Tibial nerve (tissue), 4 donors: Measurements from ENCODE around the gene PSMD12. TPM values are rescaled to one million over a fixed set of nuclear protein-coding genes. Genes with fewer than 3 reads are reported as not detected.
"Not testable (repeated sequence)": the region's sequence is repeated elsewhere in the genome, so short reads cannot be mapped to it uniquely, and the experiment has no call there.

Experiments
- DNase-seq, 2 donors: peaks; one replicate each; pipeline ENCODE4 v3.0.0-alpha.2; 2019; ENCODE audit warnings: low spot score in 2 of 2
- H3K27ac ChIP-seq, 4 donors: fragments of 200-600 bp; sonication (generic) in 3 of 4; one replicate each; pipeline ENCODE4 v1.5.1; 2017 to 2019; ENCODE audit warnings: mild to moderate bottlenecking in 1 of 4
- H3K27me3 ChIP-seq, 2 donors: fragments of 200-600 bp; sonication (generic) in 1 of 2; one replicate each; pipeline versions ENCODE4 v1.5.1 to v1.6.0; 2017 to 2019
- H3K36me3 ChIP-seq, 3 donors: fragments of 200-600 bp; sonication (generic); one replicate each; pipeline ENCODE4 v1.5.1; 2018 to 2019
- H3K4me1 ChIP-seq, 4 donors: fragments of 200-600 bp; sonication (generic) in 3 of 4; one replicate each; pipeline ENCODE4 v1.5.1; 2017 to 2019
- H3K4me3 ChIP-seq, 4 donors: fragments of 200-600 bp; sonication (generic) in 3 of 4; one replicate each; pipeline ENCODE4 v1.5.1; 2017 to 2019; ENCODE audit warnings: mild to moderate bottlenecking in 1 of 4, moderate library complexity in 1 of 4
- H3K9me3 ChIP-seq, 4 donors: fragments of 200-600 bp; sonication (generic) in 3 of 4; one replicate each; pipeline ENCODE4 v1.5.1; 2017 to 2019
- CTCF ChIP-seq, 5 experiments: fragments of 200-600 bp in 3 of 5; fragments of 450-650 bp in 2 of 5; sonication (generic) in 3 of 5; IDR thresholded peaks; one replicate each; pipeline ENCODE4 v1.5.1; 2016 to 2019; ENCODE audit warnings: antibody characterized with exemption in 5 of 5, mild to moderate bottlenecking in 3 of 5, moderate library complexity in 2 of 5
- EP300 ChIP-seq, 2 donors: sonication (generic); formaldehyde crosslinking; IDR thresholded peaks; one replicate each; pipeline ENCODE4 v1.6.1; 2017; ENCODE audit warnings: antibody characterized with exemption in 2 of 2, mild to moderate bottlenecking in 1 of 2
- POLR2A ChIP-seq, 2 donors: fragments of 450-650 bp; IDR thresholded peaks; one replicate each; pipeline ENCODE4 v1.6.1; 2017; ENCODE audit warnings: antibody characterized with exemption in 2 of 2, mild to moderate bottlenecking in 2 of 2, moderate library complexity in 2 of 2
- WGBS, 2 donors: methylation state at CpG; one replicate each; pipeline ENCODE4 v1.1.5; 2018; 5-methylcytosine and 5-hydroxymethylcytosine counted together
- total RNA-seq, 4 donors: library from RNA; depleted of rRNA; stranded (reverse); fragments of >200 nt; gene quantifications; one replicate each; pipeline ENCODE4 v1.1.0, GENCODE V29; 2016

Gene PSMD12
- total RNA-seq, 4 donors from 2014 or later: 16.1 to 24.7 (median 22.4) TPM

GRCh38 chr17:67328026-67328425 lies 38.4 kb downstream of the PSMD12 start:
- H3K4me1 ChIP-seq: no peaks in the 10 kb centered on the region
- 77 to 80% methylated on average over 3 of the region's 3 CpGs for WGBS, 2 donors
- no peak for TF ChIP-seq EP300 (IDR thresholded peaks at IDR 0.05)
- H3K9me3 ChIP-seq: peaks cover 0 to 7% (median 0%) of the 10 kb centered on the region in 4 donors
- no peak overlapping the region for H3K27ac ChIP-seq
- H3K36me3 ChIP-seq: no peaks in the 10 kb centered on the region
- no peak overlapping the region for H3K4me3 ChIP-seq
- no peak for DNase-seq
- no peaks in the 10 kb centered on the region for H3K27me3 ChIP-seq

GRCh38 chr17:67326959-67327745 lies 39.2 kb downstream of the PSMD12 start:
- H3K9me3 ChIP-seq, H3K36me3 ChIP-seq, H3K27me3 ChIP-seq, DNase-seq, H3K27ac ChIP-seq, H3K4me3 ChIP-seq, H3K4me1 ChIP-seq: not testable (repeated sequence)
- WGBS, 2 donors: 78 to 85% methylated on average over 13 of the region's 13 CpGs

GRCh38 chr17:67326440-67326839 lies 39.9 kb downstream of the PSMD12 start:
- H3K4me3 ChIP-seq: no peak overlapping the region
- DNase-seq: no peak
- H3K27ac ChIP-seq: no peak overlapping the region
- H3K36me3 ChIP-seq: no peaks in the 10 kb centered on the region
- TF ChIP-seq CTCF (IDR thresholded peaks at IDR 0.05) (no peak), POLR2A (IDR thresholded peaks at IDR 0.05) (no peak)
- no peaks in the 10 kb centered on the region for H3K4me1 ChIP-seq
- WGBS, 2 donors: 93 to 96% methylated on average over 3 of the region's 3 CpGs
- no peaks in the 10 kb centered on the region for H3K27me3 ChIP-seq
- peaks cover 0 to 7% (median 0%) of the 10 kb centered on the region in 4 donors for H3K9me3 ChIP-seq

- H3K27ac ChIP-seq: no peak overlapping the region
- no peak overlapping the region for H3K4me3 ChIP-seq
- TF ChIP-seq CTCF (IDR thresholded peaks at IDR 0.05) (no peak), EP300 (IDR thresholded peaks at IDR 0.05) (no peak), POLR2A (IDR thresholded peaks at IDR 0.05) (no peak)
- no peaks in the 10 kb centered on the region for H3K36me3 ChIP-seq
- WGBS, 2 donors: 87 to 91% methylated on average over 2 of the region's 2 CpGs
- H3K27me3 ChIP-seq: no peaks in the 10 kb centered on the region
- no peaks in the 10 kb centered on the region for H3K4me1 ChIP-seq
- H3K9me3 ChIP-seq: peaks cover 0 to 7% (median 0%) of the 10 kb centered on the region in 4 donors
- no peak for DNase-seq
Observed at GRCh38 chr17:67324330-67324729, 42.0 kb downstream of the PSMD12 start.

- Histone ChIP-seq H3K4me3 (no peak overlapping the region), H3K9me3 (peaks cover 0 to 7% (median 0%) of the 10 kb centered on the region in 4 donors), H3K27ac (no peak overlapping the region), H3K36me3 (no peaks in the 10 kb centered on the region), H3K4me1 (no peaks in the 10 kb centered on the region), H3K27me3 (no peaks in the 10 kb centered on the region)
- WGBS, 2 donors: 87 to 93% methylated on average over 3 of the region's 3 CpGs
- TF ChIP-seq CTCF (IDR thresholded peaks at IDR 0.05) (no peak), EP300 (IDR thresholded peaks at IDR 0.05) (no peak), POLR2A (IDR thresholded peaks at IDR 0.05) (no peak)
- no peak for DNase-seq
Observed at GRCh38 chr17:67323445-67323844, 42.9 kb downstream of the PSMD12 start.

GRCh38 chr17:67322042-67322787 lies 44.2 kb downstream of the PSMD12 start:
- DNase-seq: no peak
- WGBS, 2 donors: 32 to 58% methylated on average over 3 of the region's 3 CpGs
- Histone ChIP-seq H3K27ac (no peak overlapping the region), H3K9me3 (no peaks in the 10 kb centered on the region), H3K36me3 (no peaks in the 10 kb centered on the region), H3K4me3 (no peak overlapping the region), H3K4me1 (no peaks in the 10 kb centered on the region), H3K27me3 (no peaks in the 10 kb centered on the region)
- TF ChIP-seq EP300 (IDR thresholded peaks at IDR 0.05) (no peak), CTCF (IDR thresholded peaks at IDR 0.05) (no peak), POLR2A (IDR thresholded peaks at IDR 0.05) (no peak)

- H3K9me3 ChIP-seq, H3K27me3 ChIP-seq, H3K27ac ChIP-seq, H3K36me3 ChIP-seq, H3K4me3 ChIP-seq, DNase-seq, H3K4me1 ChIP-seq: not testable (repeated sequence)
- 70 to 72% methylated on average over 13 of the region's 13 CpGs for WGBS, 2 donors
Observed at GRCh38 chr17:67321486-67321885, 44.9 kb downstream of the PSMD12 start.
